Astrocyte of the cerebellum (primary cell): ENCODE measurements around the gene TSPAN32.
"Not testable (repeated sequence)": the region's sequence is repeated elsewhere in the genome, so short reads cannot be mapped to it uniquely, and the experiment has no call there.

Experiments
- DNase-seq: peaks from one replicate; pipeline ENCODE4 v3.0.0-alpha.2; 2011; ENCODE audit warnings: low read depth
- H3K4me3 ChIP-seq: 2 replicates; pipeline ENCODE4 v1.5.1; 2011; ENCODE audit warnings: mild to moderate bottlenecking, low read depth, low read length, moderate library complexity
- in situ Hi-C: cut with HindIII; loops from 2 replicates; pipeline ENCODE4 v1.10.0; 2017; ENCODE audit warnings: low sequenced_read_pairs
- TF ChIP-seq, protein P1 (sequence below): IDR thresholded peaks from 2 replicates; pipeline ENCODE4 v1.5.1; 2012; ENCODE audit warnings: low read length, low read depth, moderate library complexity, mild to moderate bottlenecking; ENCODE audit errors: missing control alignments

TSPAN32 gene

DNA sequence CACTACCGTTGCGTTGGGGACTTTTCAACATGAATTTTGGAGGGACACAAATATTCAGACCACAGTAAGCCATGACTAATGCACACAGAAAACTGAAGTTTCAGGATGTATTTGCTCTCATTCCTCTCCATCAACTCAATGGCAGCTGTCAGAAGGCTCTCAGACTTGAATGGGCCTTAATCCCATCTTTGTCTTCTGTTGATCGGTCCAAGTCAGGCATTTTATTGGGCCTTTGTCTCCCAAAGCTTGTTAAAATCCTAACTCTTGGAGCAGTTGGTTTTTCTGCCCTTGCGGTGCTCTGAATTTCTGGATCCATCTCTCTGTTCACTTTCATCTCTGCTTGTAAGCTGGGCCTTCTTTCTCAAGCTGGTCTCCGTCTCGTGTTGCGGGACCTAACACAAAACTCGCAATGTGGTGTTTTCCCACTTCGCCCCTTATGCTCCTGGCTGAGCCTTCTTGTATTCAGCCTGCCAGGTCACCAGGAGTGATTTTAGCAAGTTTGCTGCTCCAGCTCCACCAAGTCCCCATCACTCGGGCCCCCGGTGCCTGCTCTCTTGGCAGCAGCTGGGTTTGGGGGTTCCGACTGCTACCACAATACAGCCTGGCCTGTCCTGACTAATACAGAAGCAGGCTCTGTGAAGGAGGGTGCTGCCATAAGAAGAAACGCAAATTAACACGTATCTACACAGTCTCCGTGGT, 27.0 kb downstream of the TSPAN32 start:
- in situ Hi-C loops, result no loop called here
- TF ChIP-seq, protein P1, sequence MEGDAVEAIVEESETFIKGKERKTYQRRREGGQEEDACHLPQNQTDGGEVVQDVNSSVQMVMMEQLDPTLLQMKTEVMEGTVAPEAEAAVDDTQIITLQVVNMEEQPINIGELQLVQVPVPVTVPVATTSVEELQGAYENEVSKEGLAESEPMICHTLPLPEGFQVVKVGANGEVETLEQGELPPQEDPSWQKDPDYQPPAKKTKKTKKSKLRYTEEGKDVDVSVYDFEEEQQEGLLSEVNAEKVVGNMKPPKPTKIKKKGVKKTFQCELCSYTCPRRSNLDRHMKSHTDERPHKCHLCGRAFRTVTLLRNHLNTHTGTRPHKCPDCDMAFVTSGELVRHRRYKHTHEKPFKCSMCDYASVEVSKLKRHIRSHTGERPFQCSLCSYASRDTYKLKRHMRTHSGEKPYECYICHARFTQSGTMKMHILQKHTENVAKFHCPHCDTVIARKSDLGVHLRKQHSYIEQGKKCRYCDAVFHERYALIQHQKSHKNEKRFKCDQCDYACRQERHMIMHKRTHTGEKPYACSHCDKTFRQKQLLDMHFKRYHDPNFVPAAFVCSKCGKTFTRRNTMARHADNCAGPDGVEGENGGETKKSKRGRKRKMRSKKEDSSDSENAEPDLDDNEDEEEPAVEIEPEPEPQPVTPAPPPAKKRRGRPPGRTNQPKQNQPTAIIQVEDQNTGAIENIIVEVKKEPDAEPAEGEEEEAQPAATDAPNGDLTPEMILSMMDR, result no peak
- no peak for DNase-seq

DNA sequence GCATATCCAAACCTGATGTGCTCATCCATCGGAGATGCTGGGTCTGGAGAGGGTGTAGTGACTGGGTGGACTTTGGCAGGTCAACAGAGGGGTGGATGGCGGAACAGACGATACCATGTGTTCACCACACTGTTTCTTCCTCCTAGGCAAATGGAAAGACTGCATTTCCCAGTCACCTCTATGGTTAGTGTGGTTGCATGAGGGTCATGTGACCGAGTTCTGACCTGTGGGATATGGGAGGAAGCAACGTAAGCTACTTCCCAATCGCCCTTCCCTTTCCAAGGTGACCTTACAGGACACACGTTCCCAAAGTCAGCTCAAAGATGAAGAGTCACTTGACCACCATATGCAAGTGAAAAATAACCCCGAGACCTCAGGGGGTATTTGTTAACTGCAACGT, 27.7 kb downstream of the TSPAN32 start:
- H3K4me3 ChIP-seq, result no peak overlapping the region
- in situ Hi-C loops, result no loop called here
- DNase-seq, result no peak
- TF ChIP-seq, protein P1, result no peak

More for the DNA sequence above, 27.0 kb downstream of the TSPAN32 start:
- H3K4me3 ChIP-seq, result no peak overlapping the region

DNA sequence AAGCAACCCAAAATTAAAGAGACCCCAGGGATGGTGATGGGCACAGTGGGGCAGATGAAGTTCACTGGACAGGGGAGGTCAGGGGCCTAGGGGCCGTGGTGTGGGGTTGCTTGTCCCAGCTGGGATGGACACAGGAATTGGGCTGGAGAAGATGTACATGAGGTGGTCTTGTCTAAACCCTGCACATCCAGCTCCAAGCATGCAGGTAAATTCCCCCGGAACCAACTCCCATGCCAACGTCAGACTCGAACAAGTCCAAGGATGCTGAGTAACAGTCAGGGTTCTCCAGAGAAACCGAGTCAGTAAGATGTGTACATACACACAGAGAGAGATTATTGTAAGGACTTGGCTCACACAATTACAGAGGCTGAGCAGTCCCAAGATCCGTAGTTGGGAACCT, 28.9 kb downstream of the TSPAN32 start:
- TF ChIP-seq, protein P1, result no peak
- no peak overlapping the region for H3K4me3 ChIP-seq
- DNase-seq, result no peak
- in situ Hi-C loops, result no loop called here

DNA sequence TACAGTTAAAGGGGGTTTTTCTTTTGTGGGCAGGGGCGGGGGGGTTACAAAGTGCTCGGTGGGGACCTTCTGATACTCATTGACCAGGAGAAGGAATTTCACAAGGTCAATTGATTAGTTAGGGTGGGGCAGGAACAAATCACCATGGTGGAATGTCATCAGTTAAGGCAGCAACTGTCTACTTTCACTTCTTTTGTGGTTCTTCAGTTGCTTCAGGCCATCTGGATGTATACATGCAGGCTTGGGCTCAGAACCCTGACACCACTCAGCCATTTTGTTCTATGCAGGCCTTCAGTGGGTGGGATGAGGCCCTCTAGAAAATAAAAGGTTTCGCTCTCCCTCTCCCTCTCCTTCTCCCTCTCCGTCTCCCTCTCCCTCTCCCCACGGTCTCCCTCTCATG, 29.6 kb downstream of the TSPAN32 start:
- no peak overlapping the region for H3K4me3 ChIP-seq
- TF ChIP-seq, protein P1, result no peak
- in situ Hi-C loops, result no loop called here
- DNase-seq, result no peak

DNA sequence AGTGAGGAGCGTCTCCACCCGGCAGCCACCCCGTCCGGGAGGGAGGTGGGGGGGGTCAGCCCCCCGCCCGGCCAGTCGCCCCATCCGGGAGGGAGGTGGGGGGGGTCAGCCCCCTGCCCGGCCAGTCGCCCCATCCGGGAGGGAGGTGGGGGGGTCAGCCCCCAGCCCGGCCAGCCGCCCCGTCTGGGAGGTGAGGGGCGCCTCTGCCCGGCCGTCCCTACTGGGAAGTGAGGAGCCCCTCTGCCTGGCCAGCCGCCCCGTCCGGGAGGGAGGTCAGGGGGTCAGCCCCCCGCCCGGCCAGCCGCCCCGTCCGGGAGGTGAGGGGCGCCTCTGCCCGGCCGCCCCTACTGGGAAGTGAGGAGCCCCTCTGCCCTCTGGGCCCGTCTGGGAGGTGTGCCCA, 30.8 kb downstream of the TSPAN32 start:
- DNase-seq, in situ Hi-C loops, H3K4me3 ChIP-seq: not testable (repeated sequence)

DNA sequence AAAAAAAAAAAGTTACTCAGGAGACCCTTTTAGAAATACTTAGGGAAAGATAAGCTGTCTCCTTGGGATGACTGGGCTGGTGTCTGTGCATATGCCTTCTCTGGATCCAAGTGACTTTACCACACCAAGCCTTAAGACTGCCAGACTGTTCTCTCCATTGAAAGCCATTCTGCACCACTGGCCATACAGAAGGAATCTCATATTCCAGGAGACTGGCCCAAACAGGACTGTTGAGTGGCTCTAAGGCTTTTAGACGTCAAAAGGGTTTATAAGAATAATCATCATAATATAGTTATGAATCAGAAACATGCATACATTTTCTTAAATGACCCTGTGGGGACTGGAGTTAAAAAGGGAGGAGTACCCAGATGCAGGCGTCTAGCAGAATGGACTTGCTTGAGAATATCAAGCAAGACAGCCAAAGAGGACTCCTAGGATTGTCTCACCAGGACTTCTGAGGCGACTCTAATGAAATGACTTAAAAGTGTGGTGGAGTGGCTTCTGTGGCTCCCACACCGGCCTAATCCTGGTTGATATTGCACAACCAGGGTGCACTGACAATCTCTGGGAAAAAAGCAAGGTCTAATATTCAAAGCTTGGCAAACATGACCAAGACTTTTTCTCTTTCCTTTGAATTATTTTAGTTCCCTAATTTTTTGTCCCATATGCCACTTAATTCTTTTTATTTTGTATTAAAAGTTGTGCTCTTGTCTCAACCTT, 31.8 kb downstream of the TSPAN32 start:
- DNase-seq, in situ Hi-C loops, H3K4me3 ChIP-seq: not testable (repeated sequence)

DNA sequence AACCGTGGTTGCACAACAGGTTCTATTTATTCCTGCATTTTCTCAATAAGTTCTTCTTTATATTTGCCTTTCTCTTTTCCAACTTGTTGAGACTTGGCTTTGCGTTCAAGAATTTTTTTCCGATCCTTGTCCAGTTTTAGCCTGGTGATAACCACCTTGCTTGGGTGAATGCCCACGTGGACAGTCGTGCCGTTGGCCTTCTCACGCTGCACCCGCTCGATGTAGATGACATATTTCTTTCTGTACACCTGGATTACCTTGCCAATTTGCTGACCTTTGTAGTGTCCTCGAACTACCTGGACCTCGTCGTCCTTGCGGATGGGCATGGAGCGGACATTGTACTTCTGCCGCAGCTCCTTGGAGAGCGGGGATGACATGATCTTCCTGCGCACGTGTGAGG, 33.5 kb downstream of the TSPAN32 start:
- in situ Hi-C loops, H3K4me3 ChIP-seq, DNase-seq: not testable (repeated sequence)

DNA sequence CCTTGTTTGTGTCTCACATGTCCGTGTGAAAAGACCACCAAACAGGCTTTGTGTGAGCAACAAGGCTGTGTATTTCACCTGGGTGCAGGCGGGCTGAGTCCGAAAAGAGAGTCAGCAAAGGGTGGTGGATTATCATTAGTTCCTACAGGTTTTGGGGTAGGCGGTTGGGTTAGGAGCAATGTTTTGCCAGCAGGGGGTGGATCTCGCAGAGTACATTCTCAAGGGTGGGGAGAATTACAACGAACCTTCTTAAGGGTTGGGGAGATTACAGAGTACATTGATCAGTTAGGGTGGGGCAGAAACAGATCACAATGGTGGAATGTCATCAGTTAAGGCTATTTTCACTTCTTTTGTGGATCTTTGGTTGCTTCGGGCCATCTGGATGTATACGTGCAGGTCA, 36.9 kb downstream of the TSPAN32 start:
- in situ Hi-C loops, H3K4me3 ChIP-seq, DNase-seq: not testable (repeated sequence)
